Endothelial cell of umbilical vein (primary cell): ENCODE data around the gene MIPEP. TPM values are rescaled to one million over a fixed set of nuclear protein-coding genes. Genes with fewer than 3 reads are reported as not detected.

Experiments used
- BruUV-seq: library from RNA; stranded (reverse); fragments of 400-500 nt; replicated peaks from 2 replicates; lab custom pipeline; 2021; lab: Mats Ljungman, UMichigan
- CTCF ChIA-PET: fragments of 300-600, 350-600 bp; sonication (Branson Sonifier 250); formaldehyde crosslinking; loops from one replicate; lab custom pipeline; 2021; ENCODE audit warnings: antibody characterized with exemption, inconsistent platforms; lab: Charles Lee
- POLR2A ChIA-PET: fragments of 300-600, 350-600 bp; sonication (Branson Sonifier 250); formaldehyde crosslinking; loops from one replicate; lab custom pipeline; 2021; ENCODE audit warnings: antibody characterized with exemption, inconsistent platforms; lab: Charles Lee
- DNase-seq: peaks from one replicate; pipeline ENCODE4 v3.0.0-alpha.2; 2011; ENCODE audit warnings: low read depth, low spot score
- FAIRE-seq: peaks from 2 replicates; lab custom pipeline; 2011; peaks lifted over from hg19 to GRCh38; lab: Jason Lieb, UNC
- H2AFZ ChIP-seq: 2 replicates; pipeline ENCODE4 v1.6.0; 2012; ENCODE audit warnings: low read depth, low read length, control low read depth, inconsistent platforms
- H3K27ac ChIP-seq: 2 replicates; pipeline ENCODE4 v1.5.1; 2011; ENCODE audit warnings: low read depth, mild to moderate bottlenecking, control low read depth, low read length, moderate library complexity; ENCODE audit not compliant: insufficient read depth
- H3K27me3 ChIP-seq, 2 experiments: 2 replicates each; pipeline versions ENCODE4 v1.6.0 to v1.6.1; 2011; ENCODE audit warnings: low read length in 2 of 2, mixed read lengths in 1 of 2; ENCODE audit not compliant: control insufficient read depth in 2 of 2, insufficient read depth in 2 of 2
- H3K36me3 ChIP-seq, 2 experiments: 2 replicates in 1 of 2; 3 replicates in 1 of 2; pipeline ENCODE4 v1.5.1; 2011; ENCODE audit warnings: low read length in 2 of 2, mild to moderate bottlenecking in 1 of 2, moderate library complexity in 1 of 2; ENCODE audit not compliant: control insufficient read depth in 2 of 2, insufficient read depth in 2 of 2; ENCODE audit errors: extremely low read depth in 1 of 2
- H3K4me1 ChIP-seq: 3 replicates; pipeline ENCODE4 v1.5.1; 2011; ENCODE audit warnings: mild to moderate bottlenecking, low read length; ENCODE audit not compliant: control insufficient read depth, insufficient read depth; ENCODE audit errors: extremely low read depth
- H3K4me2 ChIP-seq: 2 replicates; pipeline ENCODE4 v1.6.1; 2011; ENCODE audit warnings: low read length, control low read depth, mixed read lengths; ENCODE audit not compliant: insufficient read depth
- H3K4me3 ChIP-seq, 3 experiments: fragments of 200-600 bp in 1 of 3; sonication (generic), shearing (Covaris generic) in 1 of 3; replicated peaks in 1 of 3; 2 replicates each; pipeline ENCODE4 v1.5.1; 2011 to 2016; ENCODE audit warnings: control low read depth in 3 of 3, low read length in 3 of 3, mild to moderate bottlenecking in 2 of 3, inconsistent platforms in 1 of 3, low read depth in 1 of 3, moderate library complexity in 1 of 3; ENCODE audit not compliant: insufficient read depth in 1 of 3
- H3K79me2 ChIP-seq: 2 replicates; pipeline ENCODE4 v1.6.0; 2012; ENCODE audit warnings: low read length, inconsistent platforms; ENCODE audit not compliant: control insufficient read depth, insufficient read depth
- H3K9ac ChIP-seq: replicated peaks from 2 replicates; pipeline ENCODE3; 2011; ENCODE audit warnings: low read length, control low read depth; ENCODE audit not compliant: insufficient read depth; ENCODE audit errors: extremely low read depth
- H3K9me1 ChIP-seq: replicated peaks from 3 replicates; pipeline ENCODE4 v1.6.0; 2011; ENCODE audit warnings: mild to moderate bottlenecking, low read length; ENCODE audit not compliant: control insufficient read depth, insufficient read depth; ENCODE audit errors: extremely low read depth
- H3K9me3 ChIP-seq: replicated peaks from 2 replicates; pipeline ENCODE4 v1.5.1; 2012; ENCODE audit warnings: low read length, inconsistent platforms; ENCODE audit not compliant: control insufficient read depth, insufficient read depth
- H4K20me1 ChIP-seq: replicated peaks from 2 replicates; pipeline ENCODE3; 2011; ENCODE audit warnings: mild to moderate bottlenecking, low read length; ENCODE audit not compliant: control insufficient read depth, insufficient read depth; ENCODE audit errors: extremely low read depth
- CTCF ChIP-seq, 2 donors: IDR thresholded peaks; 1 replicate in 1 of 2; 2 replicates in 1 of 2; pipeline ENCODE4 v1.5.1; 2011; ENCODE audit warnings: low read length in 2 of 2, mild to moderate bottlenecking in 2 of 2, moderate library complexity in 2 of 2, control low read depth in 1 of 2, inconsistent platforms in 1 of 2, low read depth in 1 of 2; ENCODE audit not compliant: insufficient read depth in 1 of 2; ENCODE audit errors: extremely low read depth in 1 of 2
- EZH2 ChIP-seq: IDR thresholded peaks from 2 replicates; pipeline ENCODE4 v1.6.1; 2012; ENCODE audit warnings: borderline replicate concordance, low read depth, mild to moderate bottlenecking, moderate library complexity, low read length, inconsistent platforms; ENCODE audit not compliant: severe bottlenecking
- FOS ChIP-seq: IDR thresholded peaks from 2 replicates; pipeline ENCODE4 v1.6.1; 2011; ENCODE audit warnings: mild to moderate bottlenecking, low read length, moderate library complexity, borderline replicate concordance; ENCODE audit not compliant: insufficient read depth
- GATA2 ChIP-seq: IDR thresholded peaks from 2 replicates; pipeline ENCODE4 v1.7.0; 2011; ENCODE audit warnings: low read depth, mild to moderate bottlenecking, moderate library complexity, mixed read lengths, low read length; ENCODE audit not compliant: insufficient read length, insufficient read depth
- JUN ChIP-seq: IDR thresholded peaks from 2 replicates; pipeline ENCODE4 v1.6.1; 2011; ENCODE audit warnings: borderline replicate concordance, low read depth; ENCODE audit not compliant: insufficient read length, insufficient read depth
- MAX ChIP-seq: IDR thresholded peaks from 2 replicates; pipeline ENCODE4 v1.6.1; 2011; ENCODE audit not compliant: insufficient read depth, insufficient read length
- MYC ChIP-seq: IDR thresholded peaks from one replicate; pipeline ENCODE4 v1.6.1; 2011; ENCODE audit warnings: mild to moderate bottlenecking, low read depth, low read length
- POLR2A ChIP-seq: IDR thresholded peaks from 2 replicates; pipeline ENCODE4 v1.6.1; 2012; ENCODE audit warnings: low read depth, mild to moderate bottlenecking, control low read depth, low read length
- POLR2AphosphoS5 ChIP-seq: IDR thresholded peaks from 2 replicates; pipeline ENCODE4 v1.6.1; 2012; ENCODE audit warnings: low read depth, mild to moderate bottlenecking, control low read depth, low read length, moderate library complexity; ENCODE audit not compliant: insufficient read depth
- dilution Hi-C: fragments of 300-500 bp; cut with MboI; formaldehyde crosslinking; loops from one replicate; pipeline ENCODE4 v1.15.0; 2019; ENCODE audit warnings: low sequenced_read_pairs; ENCODE audit not compliant: extremely low pct_ligation_motif_present
- intact Hi-C: fragments of 100-400 bp; cut with micrococcal nuclease; formaldehyde crosslinking; loops from one replicate; pipeline ENCODE4 v1.10.0; 2022
- polyA plus RNA-seq, 4 experiments: library from polyadenylated mRNA; depleted of rRNA in 3 of 4; stranded (reverse) in 3 of 4; unstranded in 1 of 4; fragments of >200 nt; gene quantifications; 2 replicates each; pipeline versions ENCODE4 v1.2.1 to v1.2.3, GENCODE V29; 2011 to 2012; ENCODE audit warnings: missing spikeins in 1 of 4
- total RNA-seq: library from RNA; stranded (reverse); gene quantifications from 2 replicates; pipeline ENCODE4 v1.2.3, GENCODE V29; 2021

The MIPEP gene
- total and polyA plus RNA-seq, 2 donors (not counting 3 experiments of a cell fraction or from before 2014, with no cell fraction given): 12.4 to 19.2 TPM

- no peaks in the 10 kb centered on the region for H3K9me3 ChIP-seq
- dilution Hi-C loops: no loop called here
These were observed 183.6 kb downstream of the MIPEP start for GRCh38 chr13:23705583-23705982.

GRCh38 chr13:23703246-23703860 lies 185.8 kb downstream of the MIPEP start:
- ChIA-PET CTCF (interaction anchor here (1.2 to 1.9 kb wide), 3 partner anchors 11 to 155 kb away, joined by 3 to 9 read pairs (median 3); no protein-coding TSS in a partner anchor), POLR2A (no interaction called here)
- DNase-seq: peak; percentile 11
- Histone ChIP-seq H3K9ac (no peak overlapping the region), H3K9me3 (no peaks in the 10 kb centered on the region), H3K36me3 (no peaks in the 10 kb centered on the region), H3K4me3 (no peak overlapping the region), H3K27ac (no peak overlapping the region), H3K4me2 (no peak overlapping the region), H3K9me1 (no peaks in the 10 kb centered on the region), H3K79me2 (no peaks in the 10 kb centered on the region), H2AFZ (no peak overlapping the region), H3K27me3 (peaks cover 0 to 4% of the 10 kb centered on the region in 2 experiments), H3K4me1 (no peaks in the 10 kb centered on the region), H4K20me1 (no peaks in the 10 kb centered on the region)
- TF ChIP-seq MYC: no peak
- no peak for TF ChIP-seq CTCF (IDR thresholded peaks at IDR 0.05; ENCODE audit: extremely low read depth in 1 of 2, insufficient read depth in 1 of 2, low read depth in 1 of 2, low read length in 2 of 2)
- no peak for TF ChIP-seq GATA2
- TF ChIP-seq POLR2A: no peak
- no peak for TF ChIP-seq POLR2AphosphoS5
- no peak for TF ChIP-seq JUN
- no peak for TF ChIP-seq EZH2
- no peak for TF ChIP-seq FOS
- TF ChIP-seq MAX: no peak
- dilution Hi-C loops (no loop called here), intact Hi-C loops (no loop called here)
- no TSS peak for BruUV-seq
- FAIRE-seq: no peak

More at GRCh38 chr13:23705583-23705982, 183.6 kb downstream of the MIPEP start:
- H3K79me2 ChIP-seq: no peaks in the 10 kb centered on the region
- ChIA-PET POLR2A (no interaction called here), CTCF (no interaction called here)
- TF ChIP-seq POLR2A (no peak), MAX (no peak)
- no peak overlapping the region for H3K9ac ChIP-seq
- no peaks in the 10 kb centered on the region for H4K20me1 ChIP-seq
- H3K36me3 ChIP-seq: no peaks in the 10 kb centered on the region
- BruUV-seq: no TSS peak
- intact Hi-C loops: loop anchor here (5.0 kb wide), 1 partner anchor 128 kb away; no protein-coding TSS in a partner anchor
- DNase-seq: no peak
- no peak for FAIRE-seq
- no peaks in the 10 kb centered on the region for H3K4me1 ChIP-seq
- no peaks in the 10 kb centered on the region for H3K9me1 ChIP-seq
- no peak overlapping the region for H3K4me2 ChIP-seq
- no peak overlapping the region for H2AFZ ChIP-seq
- peaks cover 0 to 2% of the 10 kb centered on the region in 2 experiments for H3K27me3 ChIP-seq
- no peak overlapping the region for H3K27ac ChIP-seq
- no peak overlapping the region for H3K4me3 ChIP-seq
